Posterior cingulate gyrus (tissue), 11 donors: ENCODE data around the gene BTBD9.

Experiments
- DNase-seq, 10 donors: peaks; one replicate each; pipeline versions ENCODE4 v3.0.0 to v3.0.0-alpha.2; 2020 to 2021; ENCODE audit warnings: mixed read lengths in 3 of 10
- intact Hi-C: fragments of 100-400 bp; cut with DNase I; formaldehyde crosslinking; loops from one replicate; pipeline ENCODE4 v1.15.1; 2023

The BTBD9 gene

GRCh38 chr6:38225766-38226165, 414.0 kb downstream of the BTBD9 start:
- no peak for DNase-seq
- intact Hi-C loops: no loop called here

- DNase-seq: no peak
- intact Hi-C loops: no loop called here
Observed at GRCh38 chr6:38221251-38221650, 418.5 kb downstream of the BTBD9 start.

- intact Hi-C loops: no loop called here
- peak in 2 of 10 donors; percentile 31 to 67 for DNase-seq
Observed at GRCh38 chr6:38220069-38220723, 419.5 kb downstream of the BTBD9 start.

- intact Hi-C loops: no loop called here
Observed at GRCh38 chr6:38218235-38218634, 421.5 kb downstream of the BTBD9 start.

GRCh38 chr6:38216451-38216850, 423.3 kb downstream of the BTBD9 start:
- DNase-seq: peak in 1 of 10 donors; percentile 22
- intact Hi-C loops: no loop called here

More at GRCh38 chr6:38218235-38218634, 421.5 kb downstream of the BTBD9 start:
- DNase-seq: peak in 1 of 10 donors; percentile 1

- intact Hi-C loops: no loop called here
- peak in 1 of 10 donors; percentile 31 for DNase-seq
Observed at GRCh38 chr6:38215651-38216311, 423.9 kb downstream of the BTBD9 start.

GRCh38 chr6:38215225-38215624, 424.5 kb downstream of the BTBD9 start:
- intact Hi-C loops: no loop called here
- DNase-seq: peak in 2 of 10 donors; percentile 28 to 74

GRCh38 chr6:38214159-38214558, 425.6 kb downstream of the BTBD9 start:
- DNase-seq: peak in 2 of 10 donors; percentile 41 to 85
- intact Hi-C loops: no loop called here

GRCh38 chr6:38213251-38213658, 426.5 kb downstream of the BTBD9 start:
- peak in 1 of 10 donors; percentile 7 for DNase-seq
- intact Hi-C loops: no loop called here

- intact Hi-C loops: no loop called here
- peak in 1 of 10 donors; percentile 79 for DNase-seq
Observed at GRCh38 chr6:38212579-38212978, 427.1 kb downstream of the BTBD9 start.

- peak in 1 of 10 donors; percentile 73 for DNase-seq
- intact Hi-C loops: no loop called here
Observed at GRCh38 chr6:38212116-38212515, 427.6 kb downstream of the BTBD9 start.

GRCh38 chr6:38209371-38210260, 430.1 kb downstream of the BTBD9 start:
- intact Hi-C loops: no loop called here
- DNase-seq: peak in 1 of 10 donors; percentile 46

GRCh38 chr6:38208028-38208427, 431.7 kb downstream of the BTBD9 start:
- peak in 2 of 10 donors; percentile 8 to 13 for DNase-seq
- intact Hi-C loops: no loop called here

- DNase-seq: peak in 2 of 10 donors; percentile 20 to 30
- intact Hi-C loops: no loop called here
Observed at GRCh38 chr6:38207375-38207774, 432.4 kb downstream of the BTBD9 start.

- peak in 1 of 10 donors; percentile 44 for DNase-seq
- intact Hi-C loops: no loop called here
Observed at GRCh38 chr6:38198219-38198618, 441.5 kb downstream of the BTBD9 start.

GRCh38 chr6:38195113-38195635, 444.6 kb downstream of the BTBD9 start:
- intact Hi-C loops: no loop called here
- DNase-seq: peak in 1 of 10 donors; percentile 9

GRCh38 chr6:38194589-38194988, 445.1 kb downstream of the BTBD9 start:
- peak in 1 of 10 donors; percentile 47 for DNase-seq
- intact Hi-C loops: no loop called here

- DNase-seq: no peak
Observed at GRCh38 chr6:38194282-38194572, 445.5 kb downstream of the BTBD9 start.

GRCh38 chr6:38193481-38194281, 446.0 kb downstream of the BTBD9 start:
- peak in 1 of 10 donors; percentile 70 for DNase-seq
- intact Hi-C loops: no loop called here

More at GRCh38 chr6:38194282-38194572, 445.5 kb downstream of the BTBD9 start:
- intact Hi-C loops: no loop called here

- intact Hi-C loops: no loop called here
- peak in 1 of 10 donors; percentile 33 for DNase-seq
Observed at GRCh38 chr6:38193051-38193450, 446.7 kb downstream of the BTBD9 start.
